Left ventricle myocardium inferior (tissue), 1 donor: ENCODE results near the gene RPS6KA2. TPM values are rescaled to one million over a fixed set of nuclear protein-coding genes. Genes with fewer than 3 reads are reported as not detected.

ENCODE experiments used
- DNase-seq: peaks from one replicate; pipeline ENCODE4 v3.0.0-alpha.2; 2020
- H3K27ac ChIP-seq: fragments of 200-600 bp; replicated peaks from 2 replicates; pipeline ENCODE4 v1.8.0; 2021
- H3K27me3 ChIP-seq: fragments of 200-600 bp; 2 replicates; pipeline ENCODE4 v1.8.0; 2021; ENCODE audit warnings: low read depth
- H3K36me3 ChIP-seq: fragments of 200-600 bp; 2 replicates; pipeline ENCODE4 v1.8.0; 2021
- H3K4me1 ChIP-seq: fragments of 200-600 bp; 2 replicates; pipeline ENCODE4 v1.8.0; 2021
- H3K4me3 ChIP-seq: fragments of 200-600 bp; 2 replicates; pipeline ENCODE4 v1.8.0; 2021; ENCODE audit warnings: mild to moderate bottlenecking, moderate library complexity
- H3K9me3 ChIP-seq: fragments of 200-600 bp; replicated peaks from 2 replicates; pipeline ENCODE4 v1.8.0; 2021
- CTCF ChIP-seq: fragments of 200-600 bp; IDR thresholded peaks from 2 replicates; pipeline ENCODE4 v1.8.0; 2021; ENCODE audit warnings: antibody characterized with exemption, mild to moderate bottlenecking, borderline replicate concordance
- intact Hi-C: fragments of 100-400 bp; cut with micrococcal nuclease; formaldehyde crosslinking; loops from one replicate; pipeline ENCODE4 v1.11.0; 2022
- total RNA-seq: library from RNA; stranded (reverse); fragmentation: NEBNext Ultra II Directional; extraction: Animal tissue kit (Norgen Biotek cat#: 25700); gene quantifications from one replicate; pipeline ENCODE4 v1.2.1, GENCODE V29; 2021
- donor health status: DM: no; HTN: yes; CAD: no; lungs with severe emphysema.

Gene RPS6KA2
- total RNA-seq, 1 donor from 2014 or later = 77.2 TPM

- Histone ChIP-seq H3K27me3 (no peaks in the 10 kb centered on the region), H3K4me1 (no peaks in the 10 kb centered on the region), H3K9me3 (no peaks in the 10 kb centered on the region), H3K27ac (no peak overlapping the region), H3K4me3 (no peak overlapping the region), H3K36me3 (peaks cover 93% of the 10 kb centered on the region)
- no peak for TF ChIP-seq CTCF
- no peak for DNase-seq
- intact Hi-C loops = no loop called here
Observed at GRCh38 chr6:166417285-166417691, 209.8 kb downstream of the RPS6KA2 start.

- Histone ChIP-seq H3K4me1 (no peaks in the 10 kb centered on the region), H3K27me3 (no peaks in the 10 kb centered on the region), H3K4me3 (no peak overlapping the region), H3K36me3 (peaks cover 94% of the 10 kb centered on the region), H3K27ac (no peak overlapping the region), H3K9me3 (no peaks in the 10 kb centered on the region)
- TF ChIP-seq CTCF = no peak
- no peak for DNase-seq
- intact Hi-C loops = no loop called here
Observed at GRCh38 chr6:166415833-166416347, 211.2 kb downstream of the RPS6KA2 start.

GRCh38 chr6:166415306-166415705 lies 211.7 kb downstream of the RPS6KA2 start:
- no peaks in the 10 kb centered on the region for H3K4me1 ChIP-seq
- no peaks in the 10 kb centered on the region for H3K9me3 ChIP-seq
- H3K36me3 ChIP-seq = peaks cover 90% of the 10 kb centered on the region
- no peak for DNase-seq
- intact Hi-C loops = no loop called here
- no peak overlapping the region for H3K4me3 ChIP-seq
- H3K27me3 ChIP-seq = no peaks in the 10 kb centered on the region
- no peak overlapping the region for H3K27ac ChIP-seq
- no peak for TF ChIP-seq CTCF

GRCh38 chr6:166413491-166413951 lies 213.5 kb downstream of the RPS6KA2 start:
- no peak for TF ChIP-seq CTCF

GRCh38 chr6:166412911-166413384 lies 214.1 kb downstream of the RPS6KA2 start:
- intact Hi-C loops = no loop called here
- Histone ChIP-seq H3K4me1 (no peaks in the 10 kb centered on the region), H3K36me3 (peaks cover 69% of the 10 kb centered on the region), H3K4me3 (no peak overlapping the region), H3K27ac (no peak overlapping the region), H3K9me3 (no peaks in the 10 kb centered on the region), H3K27me3 (no peaks in the 10 kb centered on the region)
- DNase-seq = no peak
- no peak for TF ChIP-seq CTCF

More at GRCh38 chr6:166413491-166413951, 213.5 kb downstream of the RPS6KA2 start:
- H3K4me3 ChIP-seq = no peak overlapping the region
- peaks cover 74% of the 10 kb centered on the region for H3K36me3 ChIP-seq
- H3K27me3 ChIP-seq = no peaks in the 10 kb centered on the region
- H3K27ac ChIP-seq = no peak overlapping the region
- no peak for DNase-seq
- H3K9me3 ChIP-seq = no peaks in the 10 kb centered on the region
- intact Hi-C loops = no loop called here
- H3K4me1 ChIP-seq = no peaks in the 10 kb centered on the region
